CD8-positive, alpha-beta memory T cell (primary cell): Measurements from ENCODE around the gene IDNK. TPM values are rescaled to one million over a fixed set of nuclear protein-coding genes. Genes with fewer than 3 reads are reported as not detected.
A peak's percentile ranks its signal among the peaks of the same experiment; 100 is the strongest.
"Not testable (repeated sequence)": the region's sequence is repeated elsewhere in the genome, so short reads cannot be mapped to it uniquely, and the experiment has no call there.

Source experiments
- CTCF ChIA-PET: fragments of 350-600 bp; sonication (Branson Sonifier 250); formaldehyde crosslinking; loops from one replicate; lab custom pipeline; 2021; ENCODE audit warnings: antibody characterized with exemption; lab: Charles Lee
- POLR2A ChIA-PET: fragments of 350-600 bp; sonication (Branson Sonifier 250); formaldehyde crosslinking; loops from one replicate; lab custom pipeline; 2021; ENCODE audit warnings: antibody characterized with exemption; lab: Charles Lee
- DNase-seq, 5 donors: peaks; one replicate each; pipeline versions ENCODE4 v3.0.0 to v3.0.0-alpha.2; 2020 to 2022; ENCODE audit warnings: mixed read lengths in 1 of 5
- H3K27ac ChIP-seq: one replicate; pipeline ENCODE4 v1.7.0; 2013; ENCODE audit warnings: low read depth, mild to moderate bottlenecking, low read length, moderate library complexity
- H3K27me3 ChIP-seq: 2 replicates; pipeline ENCODE4 v1.7.0; 2013; ENCODE audit warnings: low read length, mild to moderate bottlenecking; ENCODE audit not compliant: insufficient read depth, poor library complexity, severe bottlenecking
- H3K36me3 ChIP-seq: 2 replicates; pipeline ENCODE4 v1.7.0; 2013; ENCODE audit warnings: mild to moderate bottlenecking, low read length, moderate library complexity; ENCODE audit not compliant: insufficient read depth
- H3K4me1 ChIP-seq: 2 replicates; pipeline ENCODE4 v1.7.0; 2013; ENCODE audit warnings: mild to moderate bottlenecking, low read length, moderate library complexity; ENCODE audit not compliant: insufficient read depth
- H3K4me3 ChIP-seq: 2 replicates; pipeline ENCODE4 v1.7.0; 2013; ENCODE audit warnings: mild to moderate bottlenecking, low read length
- H3K9me3 ChIP-seq: 2 replicates; pipeline ENCODE4 v1.7.0; 2013; ENCODE audit warnings: mild to moderate bottlenecking, low read length
- H3K27ac Mint-ChIP-seq, 8 donors: one replicate each; pipeline ENCODE4 v1.8.0; 2020 to 2021; ENCODE audit warnings: mixed read lengths in 8 of 8, mild to moderate bottlenecking in 6 of 8, inconsistent platforms in 3 of 8, moderate library complexity in 3 of 8
- H3K27me3 Mint-ChIP-seq, 2 donors: one replicate each; pipeline ENCODE4 v1.8.0; 2020 to 2021; ENCODE audit warnings: mixed read lengths in 2 of 2, mild to moderate bottlenecking in 1 of 2, moderate library complexity in 1 of 2
- H3K36me3 Mint-ChIP-seq, 3 donors: one replicate each; pipeline ENCODE4 v1.8.0; 2020 to 2021; ENCODE audit warnings: mixed read lengths in 3 of 3, inconsistent platforms in 1 of 3, mild to moderate bottlenecking in 1 of 3
- H3K4me1 Mint-ChIP-seq, 3 donors: one replicate each; pipeline ENCODE4 v1.8.0; 2020 to 2021; ENCODE audit warnings: mixed read lengths in 3 of 3, inconsistent platforms in 1 of 3, mild to moderate bottlenecking in 1 of 3
- H3K4me3 Mint-ChIP-seq, 7 donors: one replicate each; pipeline ENCODE4 v1.8.0; 2020 to 2021; ENCODE audit warnings: mixed read lengths in 7 of 7, mild to moderate bottlenecking in 6 of 7, moderate library complexity in 4 of 7, inconsistent platforms in 2 of 7
- H3K9me3 Mint-ChIP-seq, 5 donors: one replicate each; pipeline ENCODE4 v1.8.0; 2020 to 2022; ENCODE audit warnings: mixed read lengths in 5 of 5, mild to moderate bottlenecking in 3 of 5, moderate library complexity in 2 of 5, inconsistent platforms in 1 of 5
- polyA plus RNA-seq: library from polyadenylated mRNA; unstranded; fragments of 300-500 nt; fragmentation: Illumina TruSeq; gene quantifications from one replicate; pipeline ENCODE4 v1.2.3, GENCODE V29; 2021
- total RNA-seq, 2 experiments: library from RNA; stranded (reverse); gene quantifications; one replicate each; pipeline ENCODE4 v1.2.3, GENCODE V29; 2021

The IDNK gene
- total and polyA plus RNA-seq, 3 experiments from 2014 or later: 5.9 to 16.9 (median 6.3) TPM

- no peaks in the 10 kb centered on the region for H3K4me1 ChIP-seq
- no peaks in the 10 kb centered on the region for H3K36me3 ChIP-seq
- no peak for DNase-seq
- no peak overlapping the region for H3K4me3 ChIP-seq
- Mint-ChIP-seq H3K27ac (no peak overlapping the region), H3K4me3 (no peak overlapping the region), H3K36me3 (no peaks in the 10 kb centered on the region), H3K27me3 (no peaks in the 10 kb centered on the region), H3K4me1 (no peaks in the 10 kb centered on the region), H3K9me3 (peaks cover 0 to 2% (median 0%) of the 10 kb centered on the region in 5 donors)
- ChIA-PET CTCF (no interaction called here), POLR2A (no interaction called here)
- H3K27me3 ChIP-seq: no peaks in the 10 kb centered on the region
- no peak overlapping the region for H3K27ac ChIP-seq
- H3K9me3 ChIP-seq: no peaks in the 10 kb centered on the region
Observed at GRCh38 chr9:83598487-83598886, 24.5 kb upstream of the IDNK start.

GRCh38 chr9:83599071-83599470 lies 23.9 kb upstream of the IDNK start:
- Histone ChIP-seq H3K4me3 (no peak overlapping the region), H3K27ac (no peak overlapping the region), H3K4me1 (no peaks in the 10 kb centered on the region), H3K27me3 (no peaks in the 10 kb centered on the region), H3K9me3 (no peaks in the 10 kb centered on the region), H3K36me3 (no peaks in the 10 kb centered on the region)
- no peak overlapping the region for H3K4me3 Mint-ChIP-seq
- H3K36me3 Mint-ChIP-seq: no peaks in the 10 kb centered on the region
- CTCF ChIA-PET: no interaction called here
- peaks cover 0 to 2% (median 0%) of the 10 kb centered on the region in 5 donors for H3K9me3 Mint-ChIP-seq
- DNase-seq: no peak
- POLR2A ChIA-PET: no interaction called here
- H3K4me1 Mint-ChIP-seq: no peaks in the 10 kb centered on the region
- peak overlapping the region in 1 of 8 donors; percentile 27 for H3K27ac Mint-ChIP-seq
- no peaks in the 10 kb centered on the region for H3K27me3 Mint-ChIP-seq

GRCh38 chr9:83601463-83601862 lies 21.5 kb upstream of the IDNK start:
- H3K4me3 Mint-ChIP-seq: no peak overlapping the region
- H3K4me1 Mint-ChIP-seq: no peaks in the 10 kb centered on the region
- no peaks in the 10 kb centered on the region for H3K27me3 Mint-ChIP-seq
- no peak overlapping the region for H3K27ac Mint-ChIP-seq
- no peaks in the 10 kb centered on the region for H3K36me3 Mint-ChIP-seq
- peaks cover 0 to 2% (median 0%) of the 10 kb centered on the region in 5 donors for H3K9me3 Mint-ChIP-seq
- Histone ChIP-seq H3K36me3 (no peaks in the 10 kb centered on the region), H3K4me1 (no peaks in the 10 kb centered on the region), H3K27me3 (no peaks in the 10 kb centered on the region), H3K4me3 (no peak overlapping the region), H3K27ac (no peak overlapping the region), H3K9me3 (no peaks in the 10 kb centered on the region)
- no peak for DNase-seq
- ChIA-PET CTCF (no interaction called here), POLR2A (no interaction called here)

- POLR2A ChIA-PET: not testable (repeated sequence)
Observed at GRCh38 chr9:83607620-83608019, 15.3 kb upstream of the IDNK start.

GRCh38 chr9:83613298-83613697 lies 9.6 kb upstream of the IDNK start:
- H3K4me1 Mint-ChIP-seq, H3K36me3 ChIP-seq, H3K27me3 ChIP-seq, H3K9me3 Mint-ChIP-seq, H3K27ac ChIP-seq, H3K27me3 Mint-ChIP-seq, DNase-seq, H3K36me3 Mint-ChIP-seq, H3K9me3 ChIP-seq, H3K27ac Mint-ChIP-seq, H3K4me3 Mint-ChIP-seq, CTCF ChIA-PET, H3K4me3 ChIP-seq, H3K4me1 ChIP-seq, POLR2A ChIA-PET: not testable (repeated sequence)

More at GRCh38 chr9:83607620-83608019, 15.3 kb upstream of the IDNK start:
- H3K36me3 ChIP-seq, H3K4me1 ChIP-seq, CTCF ChIA-PET, H3K4me3 ChIP-seq, H3K27ac ChIP-seq, H3K36me3 Mint-ChIP-seq, H3K27ac Mint-ChIP-seq, H3K4me1 Mint-ChIP-seq, H3K9me3 ChIP-seq, H3K27me3 ChIP-seq, DNase-seq, H3K9me3 Mint-ChIP-seq, H3K4me3 Mint-ChIP-seq: not testable (repeated sequence)
- H3K27me3 Mint-ChIP-seq: peaks cover 3 to 10% of the 10 kb centered on the region in 2 donors

- H3K9me3 Mint-ChIP-seq: no peaks in the 10 kb centered on the region
- POLR2A ChIA-PET: interaction anchor here (0.6 kb wide), 1 partner anchor 295 kb away, joined by 3 read pairs; no protein-coding TSS in a partner anchor
- H3K27me3 Mint-ChIP-seq: peaks cover 0 to under 1% of the 10 kb centered on the region in 2 donors
- H3K4me3 Mint-ChIP-seq: no peak overlapping the region
- Histone ChIP-seq H3K4me3 (no peak overlapping the region), H3K4me1 (peaks cover 1% of the 10 kb centered on the region), H3K9me3 (no peaks in the 10 kb centered on the region), H3K36me3 (no peaks in the 10 kb centered on the region), H3K27me3 (no peaks in the 10 kb centered on the region), H3K27ac (no peak overlapping the region)
- CTCF ChIA-PET: no interaction called here
- no peak for DNase-seq
- peaks cover 0 to 5% (median 0%) of the 10 kb centered on the region in 3 donors for H3K36me3 Mint-ChIP-seq
- no peak overlapping the region for H3K27ac Mint-ChIP-seq
- H3K4me1 Mint-ChIP-seq: peaks cover 7 to 12% (median 12%) of the 10 kb centered on the region in 3 donors
Observed at GRCh38 chr9:83617299-83617698, 5.6 kb upstream of the IDNK start.

GRCh38 chr9:83620841-83621636 lies 1.9 kb upstream of the IDNK start:
- Mint-ChIP-seq H3K27ac (peak overlapping the region in 3 of 8 donors; percentile 27 to 90 (median 82)), H3K4me3 (peak overlapping the region in 6 of 7 donors; percentile 51 to 98 (median 68)), H3K36me3 (peaks cover 0 to 5% (median 0%) of the 10 kb centered on the region in 3 donors), H3K27me3 (no peaks in the 10 kb centered on the region), H3K9me3 (no peaks in the 10 kb centered on the region), H3K4me1 (peaks cover 32 to 40% (median 34%) of the 10 kb centered on the region in 3 donors)
- H3K36me3 ChIP-seq: no peaks in the 10 kb centered on the region
- H3K27ac ChIP-seq: no peak overlapping the region
- peak; percentile 11 to 60 (median 42) for DNase-seq
- CTCF ChIA-PET: interaction anchor here (0.7 to 2.7 kb wide), 20 partner anchors 8 to 313 kb away, joined by 3 to 36 read pairs (median 6); partner anchors contain the start of genes KIF27 and UBQLN1
- H3K4me3 ChIP-seq: no peak overlapping the region
- no peaks in the 10 kb centered on the region for H3K9me3 ChIP-seq
- H3K27me3 ChIP-seq: no peaks in the 10 kb centered on the region
- POLR2A ChIA-PET: interaction anchor here (0.6 to 1.8 kb wide), 4 partner anchors 86 to 289 kb away, joined by 3 to 7 read pairs (median 4); no protein-coding TSS in a partner anchor
- H3K4me1 ChIP-seq: peaks cover 18% of the 10 kb centered on the region

- DNase-seq: peak in 2 of 5 donors; percentile 42 to 72
Observed at GRCh38 chr9:83622433-83622938, 457 bp upstream of the IDNK start.

More at GRCh38 chr9:83622433-83622938, 457 bp upstream of the IDNK start:
- Histone ChIP-seq H3K36me3 (no peaks in the 10 kb centered on the region), H3K27me3 (no peaks in the 10 kb centered on the region), H3K27ac (peak overlapping the region; percentile 84), H3K9me3 (no peaks in the 10 kb centered on the region), H3K4me1 (peaks cover 18% of the 10 kb centered on the region), H3K4me3 (peak overlapping the region; percentile 72)
- Mint-ChIP-seq H3K36me3 (peaks cover 0 to 11% (median 2%) of the 10 kb centered on the region in 3 donors), H3K4me3 (peak overlapping the region; percentile 87 to 98 (median 92)), H3K4me1 (peaks cover 33 to 43% (median 36%) of the 10 kb centered on the region in 3 donors), H3K27ac (peak overlapping the region; percentile 90 to 99 (median 96)), H3K27me3 (no peaks in the 10 kb centered on the region), H3K9me3 (no peaks in the 10 kb centered on the region)
- ChIA-PET CTCF (interaction anchor here (1.0 to 3.0 kb wide), 10 partner anchors 8 to 292 kb away, joined by 3 to 36 read pairs (median 8); partner anchors contain the start of gene UBQLN1), POLR2A (interaction anchor here (0.6 to 2.4 kb wide), 7 partner anchors 10 to 358 kb away, joined by 3 to 22 read pairs (median 4); partner anchors contain the start of genes HNRNPK, KIF27, RMI1 and UBQLN1)
